Stimulated activated CD4-positive, alpha-beta T cell treated with anti-CD3 and anti-CD28 coated beads, Interleukin-4, amount 100 ng/mL, for 48 hours (primary cell): ENCODE results near the gene FAM9C.
"Not testable (repeated sequence)": the region's sequence is repeated elsewhere in the genome, so short reads cannot be mapped to it uniquely, and the experiment has no call there.

Experiments
- DNase-seq, 2 donors: peaks; one replicate each; pipeline ENCODE4 v3.0.0-alpha.2; 2020; ENCODE audit warnings: low read depth in 2 of 2

Gene FAM9C

GRCh38 chrX:13044441-13044840 is at the start of gene FAM9C:
Gene FAM9C, minus strand, starts transcription at chrX:13044620. Its CDS starts 831 bp downstream, at chrX:13043789.
- DNase-seq, result no peak

- no peak for DNase-seq
Observed at GRCh38 chrX:13093529-13094140, 49.2 kb upstream of the FAM9C start.

GRCh38 chrX:13092455-13092941 is 48.1 kb upstream of the FAM9C start:
- DNase-seq, result peak; percentile 38 to 64

- no peak for DNase-seq
Observed at GRCh38 chrX:13091111-13091765, 46.8 kb upstream of the FAM9C start.

GRCh38 chrX:13090339-13091110 is 46.1 kb upstream of the FAM9C start:
- no peak for DNase-seq

GRCh38 chrX:13090027-13090338 is 45.6 kb upstream of the FAM9C start:
- no peak for DNase-seq

GRCh38 chrX:13088156-13088487 is 43.7 kb upstream of the FAM9C start:
- no peak for DNase-seq

- peak in 1 of 2 donors; percentile 55 for DNase-seq
Observed at GRCh38 chrX:13087322-13088155, 43.1 kb upstream of the FAM9C start.

GRCh38 chrX:13086793-13087321 is 42.4 kb upstream of the FAM9C start:
- DNase-seq, result not testable (repeated sequence)

GRCh38 chrX:13086076-13086475 is 41.7 kb upstream of the FAM9C start:
- DNase-seq, result no peak

GRCh38 chrX:13085526-13085925 is 41.1 kb upstream of the FAM9C start:
- no peak for DNase-seq

GRCh38 chrX:13084611-13085010 is 40.2 kb upstream of the FAM9C start:
- DNase-seq, result no peak

GRCh38 chrX:13083755-13084326 is 39.4 kb upstream of the FAM9C start:
- DNase-seq, result not testable (repeated sequence)

GRCh38 chrX:13082206-13083065 is 38.0 kb upstream of the FAM9C start:
- no peak for DNase-seq

- no peak for DNase-seq
Observed at GRCh38 chrX:13081395-13082205, 37.2 kb upstream of the FAM9C start.

- no peak for DNase-seq
Observed at GRCh38 chrX:13080128-13080795, 35.8 kb upstream of the FAM9C start.

- DNase-seq, result no peak
Observed at GRCh38 chrX:13078739-13079444, 34.5 kb upstream of the FAM9C start.

GRCh38 chrX:13077168-13077567 is 32.7 kb upstream of the FAM9C start:
- no peak for DNase-seq
